ENCODE measurements around the gene TEX19. TPM values are rescaled to one million over a fixed set of nuclear protein-coding genes. Genes with fewer than 3 reads are reported as not detected.

TEX19 gene
- total RNA-seq, 6 experiments from 2014 or later = 0.10 to 0.14 TPM; not detected in 4

- Mint-ChIP-seq H3K4me1 (ENCODE audit: low read depth) (peaks cover 4% of the 10 kb centered on the region), H3K27me3 (ENCODE audit: insufficient read depth) (peaks cover 7% of the 10 kb centered on the region; the same call in 1 of the 2 replicates), H3K4me3 (no peak overlapping the region), H3K36me3 (ENCODE audit: low read depth) (no peaks in the 10 kb centered on the region), H3K27ac (no peak overlapping the region), H3K9me3 (no peaks in the 10 kb centered on the region)
- no peak for TF ChIP-seq CTCF (IDR thresholded peaks at IDR 0.05)
- no peak for DNase-seq
These were observed 31.9 kb downstream of the TEX19 start for GRCh38 chr17:82390860-82391435.

GRCh38 chr17:82391496-82392066, 32.5 kb downstream of the TEX19 start:
- Mint-ChIP-seq H3K36me3 (ENCODE audit: low read depth) (no peaks in the 10 kb centered on the region), H3K4me3 (no peak overlapping the region), H3K27ac (no peak overlapping the region), H3K27me3 (ENCODE audit: insufficient read depth) (peaks cover 7% of the 10 kb centered on the region; the same call in 1 of the 2 replicates), H3K4me1 (ENCODE audit: low read depth) (peaks cover 10% of the 10 kb centered on the region), H3K9me3 (no peaks in the 10 kb centered on the region)
- no peak for TF ChIP-seq CTCF (IDR thresholded peaks at IDR 0.05)
- no peak for DNase-seq

GRCh38 chr17:82392209-82392920, 33.3 kb downstream of the TEX19 start:
- Mint-ChIP-seq H3K4me3 (no peak overlapping the region), H3K36me3 (ENCODE audit: low read depth) (no peaks in the 10 kb centered on the region)

GRCh38 chr17:82392941-82393340, 33.9 kb downstream of the TEX19 start:
- H3K4me1 Mint-ChIP-seq (ENCODE audit: low read depth) = peaks cover 17% of the 10 kb centered on the region
- no peak overlapping the region for H3K27ac Mint-ChIP-seq
- no peak for DNase-seq
- H3K9me3 Mint-ChIP-seq = no peaks in the 10 kb centered on the region
- TF ChIP-seq CTCF (IDR thresholded peaks at IDR 0.05) = no peak
- H3K36me3 Mint-ChIP-seq (ENCODE audit: low read depth) = no peaks in the 10 kb centered on the region
- peaks cover under 1% of the 10 kb centered on the region; the same call in 1 of the 2 replicates for H3K27me3 Mint-ChIP-seq (ENCODE audit: insufficient read depth)
- no peak overlapping the region for H3K4me3 Mint-ChIP-seq

More at GRCh38 chr17:82392209-82392920, 33.3 kb downstream of the TEX19 start:
- Mint-ChIP-seq H3K9me3 (no peaks in the 10 kb centered on the region), H3K4me1 (ENCODE audit: low read depth) (peaks cover 17% of the 10 kb centered on the region), H3K27ac (no peak overlapping the region), H3K27me3 (ENCODE audit: insufficient read depth) (peaks cover 7% of the 10 kb centered on the region; the same call in 1 of the 2 replicates)
- no peak for DNase-seq
- TF ChIP-seq CTCF (IDR thresholded peaks at IDR 0.05) = no peak

GRCh38 chr17:82394278-82394677, 35.2 kb downstream of the TEX19 start:
- H3K4me3 Mint-ChIP-seq = no peak overlapping the region
- no peaks in the 10 kb centered on the region for H3K27me3 Mint-ChIP-seq (ENCODE audit: insufficient read depth)
- H3K36me3 Mint-ChIP-seq (ENCODE audit: low read depth) = no peaks in the 10 kb centered on the region
- no peaks in the 10 kb centered on the region for H3K9me3 Mint-ChIP-seq
- H3K27ac Mint-ChIP-seq = no peak overlapping the region
- no peak for TF ChIP-seq CTCF (IDR thresholded peaks at IDR 0.05)
- H3K4me1 Mint-ChIP-seq (ENCODE audit: low read depth) = peaks cover 23% of the 10 kb centered on the region
- no peak for DNase-seq

Measured in HFFc6 (cell line).